ENCODE data around the gene SH3BP5L.

Gene SH3BP5L

DNA sequence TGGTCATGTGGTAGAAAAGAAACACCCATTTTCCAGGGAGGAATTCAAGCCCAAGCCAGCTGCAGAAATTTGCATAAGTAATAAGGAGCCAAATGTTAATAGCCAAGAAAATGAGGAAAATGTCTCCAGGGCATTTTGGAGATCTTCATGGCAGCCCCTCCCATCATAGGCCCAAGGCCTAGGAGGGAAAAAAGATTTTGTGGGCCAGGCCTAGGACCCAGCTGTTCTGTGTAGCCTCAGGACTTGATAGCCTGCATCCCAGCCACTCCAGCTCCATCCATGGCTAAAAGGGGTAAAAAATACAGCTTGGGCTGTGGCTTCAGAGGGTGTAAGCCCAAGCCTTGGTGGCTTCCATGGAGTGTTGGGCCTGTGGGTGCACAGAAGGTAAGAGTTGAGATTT, 48.7 kb downstream of the SH3BP5L start:
- no peak for DNase-seq (ENCODE audit: low spot score)

DNA sequence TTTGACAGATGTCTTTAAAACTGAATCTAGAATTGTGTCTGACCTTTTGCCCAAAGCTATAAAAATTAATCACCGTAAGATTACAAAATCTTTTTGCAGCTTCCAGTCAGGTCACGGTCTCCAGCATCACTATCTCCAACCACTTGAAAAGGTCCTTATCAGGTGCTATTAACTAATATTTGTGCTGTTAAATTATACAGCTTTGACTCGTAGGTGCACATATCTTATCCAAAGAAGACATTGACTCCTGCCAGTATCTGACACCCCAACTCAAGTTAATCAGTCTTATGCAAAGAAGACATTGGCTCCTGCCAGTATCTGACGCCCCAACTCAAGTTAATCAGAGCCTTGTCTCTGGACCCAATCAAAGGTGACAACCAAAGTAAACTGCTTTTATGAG, 50.3 kb downstream of the SH3BP5L start:
- DNase-seq (ENCODE audit: low spot score): no peak
